K562 (cell line): Measurements from ENCODE around the gene DDX41. TPM values are rescaled to one million over a fixed set of nuclear protein-coding genes. Genes with fewer than 3 reads are reported as not detected.
A peak's percentile ranks its signal among the peaks of the same experiment; 100 is the strongest.

Source experiments
- ATAC-seq: fragments of 200-7000 bp; cut with Tn5 transposase; 3 replicates; pipeline ENCODE4 v1.9.1; 2020; ENCODE audit warnings: moderate library complexity
- BruUV-seq: library from RNA; stranded (reverse); fragments of 400-500 nt; replicated peaks from 2 replicates; lab custom pipeline; 2021; lab: Mats Ljungman, UMichigan
- CTCF ChIA-PET: fragments of 300-600 bp; formaldehyde crosslinking; extraction: SDS; loops from one replicate; lab custom pipeline; 2021; ENCODE audit warnings: low intra/inter-chr PET ratio; lab: Yijun Ruan, JAX
- POLR2A ChIA-PET: fragments of 300-600, 350-650 bp; sonication (Branson Sonifier 250); formaldehyde crosslinking; extraction: SDS; loops from one replicate; lab custom pipeline; 2021; ENCODE audit warnings: antibody characterized with exemption, inconsistent platforms; lab: Yijun Ruan, JAX
- DNase-seq, 4 experiments: peaks; one replicate each; pipeline versions ENCODE4 v3.0.0 to v3.0.0-alpha.2; 2011 to 2018; ENCODE audit warnings: low spot score in 3 of 4, mixed read lengths in 3 of 4; ENCODE audit errors: extremely low read depth in 1 of 4
- FAIRE-seq: peaks from 2 replicates; lab custom pipeline; 2011; peaks lifted over from hg19 to GRCh38; lab: Jason Lieb, UNC
- H2AFZ ChIP-seq: 2 replicates; pipeline ENCODE4 v1.6.0; 2011; ENCODE audit warnings: low read depth, low read length, control low read depth, inconsistent platforms
- H3K27ac ChIP-seq: fragments of 200-600 bp; 3 replicates; pipeline ENCODE4 v1.8.0; 2011; ENCODE audit warnings: low read depth, mild to moderate bottlenecking, control low read depth, inconsistent platforms, low read length, moderate library complexity, mixed read lengths; ENCODE audit errors: extremely low read depth
- H3K27me3 ChIP-seq, 2 experiments: fragments of 300-600 bp in 1 of 2; 2 replicates in 1 of 2; 3 replicates in 1 of 2; pipeline versions ENCODE4 v1.6.0 to v1.8.0; 2011; ENCODE audit warnings: inconsistent platforms in 2 of 2, low read length in 2 of 2, mild to moderate bottlenecking in 1 of 2, mixed read lengths in 1 of 2, moderate library complexity in 1 of 2; ENCODE audit not compliant: control insufficient read depth in 2 of 2, insufficient read depth in 2 of 2
- H3K36me3 ChIP-seq: fragments of 300-600 bp; 3 replicates; pipeline ENCODE4 v1.8.0; 2011; ENCODE audit warnings: mild to moderate bottlenecking, low read length, inconsistent platforms; ENCODE audit not compliant: control insufficient read depth, insufficient read depth
- H3K4me1 ChIP-seq, 2 experiments: fragments of 200-600 bp in 1 of 2; replicated peaks in 1 of 2; 2 replicates in 1 of 2; 3 replicates in 1 of 2; pipeline versions ENCODE4 v1.5.1 to v1.8.0; 2011; ENCODE audit warnings: inconsistent platforms in 2 of 2, low read length in 2 of 2, mild to moderate bottlenecking in 1 of 2, mixed read lengths in 1 of 2, moderate library complexity in 1 of 2; ENCODE audit not compliant: control insufficient read depth in 2 of 2, insufficient read depth in 2 of 2
- H3K4me2 ChIP-seq: 2 replicates; pipeline ENCODE4 v1.6.1; 2011; ENCODE audit warnings: low read length, control low read depth, inconsistent platforms, mixed read lengths; ENCODE audit not compliant: insufficient read depth
- H3K4me3 ChIP-seq: fragments of 200-600 bp; sonication (generic), shearing (Covaris generic); 2 replicates; pipeline ENCODE4 v1.5.1; 2016; ENCODE audit warnings: control low read depth, inconsistent platforms
- H3K79me2 ChIP-seq: fragments of 200-600 bp; 3 replicates; pipeline ENCODE4 v1.8.0; 2011; ENCODE audit warnings: low read length, inconsistent platforms; ENCODE audit not compliant: control insufficient read depth, insufficient read depth
- H3K9ac ChIP-seq, 2 experiments: 2 replicates each; pipeline versions ENCODE4 v1.6.0 to v1.6.1; 2011; ENCODE audit warnings: low read depth in 2 of 2, low read length in 2 of 2, control low read depth in 1 of 2, inconsistent platforms in 1 of 2, mild to moderate bottlenecking in 1 of 2, mixed read lengths in 1 of 2; ENCODE audit not compliant: insufficient read depth in 1 of 2
- H3K9me1 ChIP-seq: one replicate; pipeline ENCODE4 v1.6.0; 2011; ENCODE audit warnings: inconsistent platforms, mild to moderate bottlenecking, low read length, moderate library complexity; ENCODE audit not compliant: control insufficient read depth, insufficient read depth
- H3K9me3 ChIP-seq: replicated peaks from 2 replicates; pipeline ENCODE4 v1.5.1; 2011; ENCODE audit warnings: low read depth, low read length, inconsistent platforms; ENCODE audit not compliant: control insufficient read depth, insufficient read depth
- H4K20me1 ChIP-seq: replicated peaks from 2 replicates; pipeline ENCODE4 v1.6.1; 2011; ENCODE audit warnings: low read length, inconsistent platforms, mixed read lengths; ENCODE audit not compliant: control insufficient read depth, insufficient read depth
- ARID1B ChIP-seq: fragments of 450-650 bp; IDR thresholded peaks from 2 replicates; pipeline ENCODE4 v1.6.1; 2016; ENCODE audit warnings: antibody characterized with exemption, mild to moderate bottlenecking, inconsistent platforms
- C11orf30 ChIP-seq: fragments of 450-650 bp; IDR thresholded peaks from 2 replicates; pipeline ENCODE4 v1.6.1; 2016; ENCODE audit warnings: low read depth, mild to moderate bottlenecking
- DACH1 ChIP-seq: fragments of 450-650 bp; IDR thresholded peaks from 2 replicates; pipeline ENCODE4 v1.6.1; 2018; ENCODE audit not compliant: partially characterized antibody
- EGR1 ChIP-seq: fragments of 450-650 bp; conservative IDR thresholded peaks from 2 replicates; pipeline ENCODE4 v1.6.1; 2017; ENCODE audit warnings: mild to moderate bottlenecking
- EHMT2 ChIP-seq: fragments of 450-650 bp; IDR thresholded peaks from 2 replicates; pipeline ENCODE4 v1.6.1; 2018; ENCODE audit warnings: antibody characterized with exemption
- HEY1 ChIP-seq: fragments of 250-450 bp; sonication (Bioruptor Pico); IDR thresholded peaks from 2 replicates; pipeline ENCODE4 v1.5.0; 2020; ENCODE audit warnings: mild to moderate bottlenecking, moderate library complexity, borderline replicate concordance
- KAT7 ChIP-seq: sonication (generic); formaldehyde crosslinking; IDR thresholded peaks from 2 replicates; pipeline ENCODE4 v1.8.0; 2022; ENCODE audit warnings: missing genetic modification reagents, mild to moderate bottlenecking, borderline replicate concordance
- MAFG ChIP-seq: fragments of 450-650 bp; conservative IDR thresholded peaks from 2 replicates; pipeline ENCODE4 v1.6.1; 2016; ENCODE audit warnings: missing genetic modification characterization, missing compliant biosample characterization
- NFE2L1 ChIP-seq: fragments of 450-650 bp; IDR thresholded peaks from 2 replicates; pipeline ENCODE4 v1.6.1; 2016; ENCODE audit warnings: missing genetic modification characterization, low read depth, mild to moderate bottlenecking, missing compliant biosample characterization, moderate library complexity, borderline replicate concordance
- PRDM10 ChIP-seq: fragments of 450-650 bp; IDR thresholded peaks from 2 replicates; pipeline ENCODE4 v1.6.1; 2018; ENCODE audit not compliant: partially characterized antibody
- TCF7 ChIP-seq: sonication (generic); IDR thresholded peaks from 2 replicates; pipeline ENCODE4 v1.6.1; 2016; ENCODE audit warnings: antibody characterized with exemption, borderline replicate concordance
- ZBTB34 ChIP-seq: fragments of 250-450 bp; sonication (Bioruptor Pico); IDR thresholded peaks from 2 replicates; pipeline ENCODE4 v1.8.0; 2021; ENCODE audit warnings: mild to moderate bottlenecking, moderate library complexity
- ZBTB5 ChIP-seq: fragments of 450-650 bp; IDR thresholded peaks from 2 replicates; pipeline ENCODE4 v1.6.1; 2017; ENCODE audit warnings: antibody characterized with exemption
- ZFP36 ChIP-seq: fragments of 150-350 bp; IDR thresholded peaks from 2 replicates; pipeline ENCODE4 v1.6.1; 2018; ENCODE audit warnings: low read length, low read depth; ENCODE audit not compliant: partially characterized antibody
- ZNF316 ChIP-seq: fragments of 450-650 bp; IDR thresholded peaks from 2 replicates; pipeline ENCODE4 v1.6.1; 2016
- ZNF79 ChIP-seq: fragments of 250-450 bp; sonication (Bioruptor Pico); IDR thresholded peaks from 2 replicates; pipeline ENCODE4 v1.4.0; 2020; ENCODE audit warnings: low read depth, mild to moderate bottlenecking, moderate library complexity
- WGBS: fragments of 100-300 bp; shearing (Covaris generic); methylation state at CpG from one replicate; pipeline ENCODE4 v1.1.6; 2016; ENCODE audit warnings: low coverage, mixed read lengths; ENCODE audit not compliant: insufficient coverage; ENCODE audit errors: missing lambda C conversion rate; 5-methylcytosine and 5-hydroxymethylcytosine counted together
- in situ Hi-C: fragments of 300-500 bp; cut with MboI; formaldehyde crosslinking; loops from 4 replicates; pipeline ENCODE4 v1.15.0; 2018; ENCODE audit warnings: inconsistent platforms, mixed read lengths
- intact Hi-C: fragments of 100-400 bp; cut with micrococcal nuclease; formaldehyde crosslinking; loops from 2 replicates; pipeline ENCODE4 v1.14.2; 2022
- polyA plus RNA-seq, 8 experiments: library from polyadenylated mRNA; depleted of rRNA in 4 of 8; stranded (reverse) in 5 of 8; unstranded in 3 of 8; fragments of >200 nt; fragmentation: Nextera tagmentation in 2 of 8; fragmentation: Illumina TruSeq in 1 of 8; extraction: Ambion mirVana in 2 of 8; extraction: Trizol in 1 of 8; gene quantifications; 2 replicates each; pipeline versions ENCODE4 v1.2.1 to v1.2.3, GENCODE V29; 2011 to 2014; ENCODE audit warnings: inconsistent platforms in 1 of 8, missing spikeins in 1 of 8
- total RNA-seq, 7 experiments: library from RNA; depleted of rRNA in 6 of 7; stranded (reverse); fragments of >200 nt in 6 of 7; fragmentation: Illumina TruSeq in 2 of 7; extraction: Trizol in 2 of 7; gene quantifications; 2 replicates each; pipeline versions ENCODE4 v1.2.1 to v1.2.3, GENCODE V29; 2011 to 2021; ENCODE audit warnings: low replicate concordance in 1 of 7

The DDX41 gene
- total and polyA plus RNA-seq, 9 of the 15 experiments (the other 6 are each of a cell fraction or from before 2014, with no cell fraction given) = 38.2 to 284 (median 116) TPM

- H3K4me1 ChIP-seq = peaks cover 21 to 22% of the 10 kb centered on the region in 2 experiments; a peak in 3 of 5 replicates
- ChIA-PET CTCF (no interaction called here), POLR2A (interaction anchor here (0.6 to 1.4 kb wide), 6 partner anchors 8 to 862 kb away, joined by 3 read pairs; partner anchors contain the start of gene LMAN2)
- TF ChIP-seq HEY1 (CRISPR knock-in tag) = no peak
- TF ChIP-seq ZNF79 (CRISPR knock-in tag) = no peak
- TF ChIP-seq MAFG (tag) = peak; percentile 86
- TF ChIP-seq ZFP36 = no peak
- TF ChIP-seq ZBTB34 (CRISPR knock-in tag) = no peak
- no peak for TF ChIP-seq TCF7
- TF ChIP-seq EHMT2 = peak; percentile 6; the same call in 1 of the 2 replicates
- TF ChIP-seq PRDM10 = peak; percentile 9
- peak; percentile 85 for TF ChIP-seq ZNF316
- TF ChIP-seq KAT7 (CRISPR knock-in tag) = no peak
- TF ChIP-seq NFE2L1 = peak; percentile 62; the same call in 1 of the 2 replicates
- peak; percentile 74 for TF ChIP-seq EGR1
- TF ChIP-seq ARID1B = 0 out of 2 replicates have a peak, but pooled peaks have one; percentile 9
- no peak for TF ChIP-seq DACH1
- no peak for TF ChIP-seq ZBTB5
- peak; percentile 86 for TF ChIP-seq C11orf30
Observed at GRCh38 chr5:177565046-177565445, 48.3 kb upstream of the DDX41 start.

More at GRCh38 chr5:177565046-177565445, 48.3 kb upstream of the DDX41 start:
- no peak overlapping the region; the same call in 1 of the 2 replicates for H3K4me2 ChIP-seq
- DNase-seq (peak in 2 of 4 experiments; percentile 57 to 70), ATAC-seq (peak; percentile 72), FAIRE-seq (peak; percentile 74)
- 27% methylated on average over 8 of the region's 8 CpGs for WGBS
- H3K27ac ChIP-seq = peak overlapping the region; percentile 3; the same call in 1 of the 3 replicates
- no peaks in the 10 kb centered on the region for H3K27me3 ChIP-seq
- intact Hi-C loops (no loop called here), in situ Hi-C loops (no loop called here)
- H3K9me1 ChIP-seq = no peaks in the 10 kb centered on the region
- no TSS peak for BruUV-seq
- no peaks in the 10 kb centered on the region for H3K79me2 ChIP-seq
- H3K9ac ChIP-seq = no peak overlapping the region
- peak overlapping the region; percentile 27 for H2AFZ ChIP-seq
- H3K9me3 ChIP-seq = no peaks in the 10 kb centered on the region
- H3K4me3 ChIP-seq = no peak overlapping the region
- no peaks in the 10 kb centered on the region for H3K36me3 ChIP-seq
- H4K20me1 ChIP-seq = no peaks in the 10 kb centered on the region
